CD4-positive, CD25-positive, alpha-beta regulatory T cell (primary cell): ENCODE results near the gene ST6GAL2. TPM values are rescaled to one million over a fixed set of nuclear protein-coding genes. Genes with fewer than 3 reads are reported as not detected.

Experiments
- ATAC-seq, 2 donors: fragments of 150-1000 bp; cut with Tn5 transposase; one replicate each; pipeline ENCODE4 v1.10.0; 2021; ENCODE audit warnings: low read depth in 2 of 2, moderate number of reproducible peaks in 2 of 2, moderate library complexity in 1 of 2
- DNase-seq, 3 donors: peaks; one replicate each; pipeline versions ENCODE4 v3.0.0 to v3.0.0-alpha.2; 2012 to 2022; ENCODE audit warnings: mixed read lengths in 1 of 3
- H3K27ac ChIP-seq: one replicate; pipeline ENCODE4 v1.7.0; 2013; ENCODE audit warnings: mild to moderate bottlenecking, low read length; ENCODE audit not compliant: insufficient read depth, poor library complexity, severe bottlenecking
- H3K27me3 ChIP-seq: one replicate; pipeline ENCODE4 v1.7.0; 2013; ENCODE audit warnings: low read length; ENCODE audit not compliant: control insufficient read depth, insufficient read depth
- H3K36me3 ChIP-seq: one replicate; pipeline ENCODE4 v1.7.0; 2013; ENCODE audit warnings: mild to moderate bottlenecking, low read length, moderate library complexity; ENCODE audit not compliant: control insufficient read depth, insufficient read depth
- H3K4me1 ChIP-seq: 2 replicates; pipeline ENCODE4 v1.7.0; 2013; ENCODE audit warnings: mild to moderate bottlenecking, low read length; ENCODE audit not compliant: insufficient read depth, control insufficient read depth, poor library complexity, severe bottlenecking
- H3K4me3 ChIP-seq: one replicate; pipeline ENCODE4 v1.7.0; 2013; ENCODE audit warnings: low read depth, mild to moderate bottlenecking, low read length, moderate library complexity
- H3K9me3 ChIP-seq, 2 experiments: 1 replicate in 1 of 2; 2 replicates in 1 of 2; pipeline ENCODE4 v1.7.0; 2013; ENCODE audit warnings: low read length in 2 of 2, mild to moderate bottlenecking in 1 of 2, moderate library complexity in 1 of 2; ENCODE audit not compliant: control insufficient read depth in 2 of 2
- H3K27ac Mint-ChIP-seq, 3 donors: one replicate each; pipeline ENCODE4 v1.8.0; 2020 to 2022; ENCODE audit warnings: mild to moderate bottlenecking in 3 of 3, mixed read lengths in 3 of 3, moderate library complexity in 2 of 3
- H3K27me3 Mint-ChIP-seq: one replicate; pipeline ENCODE4 v1.8.0; 2022; ENCODE audit warnings: mild to moderate bottlenecking, mixed read lengths
- H3K36me3 Mint-ChIP-seq: one replicate; pipeline ENCODE4 v1.8.0; 2020; ENCODE audit warnings: mixed read lengths
- H3K4me1 Mint-ChIP-seq, 4 donors: one replicate each; pipeline ENCODE4 v1.8.0; 2020 to 2022; ENCODE audit warnings: mixed read lengths in 4 of 4, mild to moderate bottlenecking in 1 of 4
- H3K4me3 Mint-ChIP-seq, 4 donors: one replicate each; pipeline ENCODE4 v1.8.0; 2020 to 2022; ENCODE audit warnings: mild to moderate bottlenecking in 4 of 4, mixed read lengths in 4 of 4, moderate library complexity in 3 of 4
- H3K9me3 Mint-ChIP-seq, 7 donors: one replicate each; pipeline ENCODE4 v1.8.0; 2020 to 2022; ENCODE audit warnings: mixed read lengths in 7 of 7, mild to moderate bottlenecking in 3 of 7, moderate library complexity in 2 of 7
- polyA plus RNA-seq, 4 donors: library from polyadenylated mRNA; unstranded; fragments of 300-500 nt; fragmentation: Illumina TruSeq; gene quantifications; one replicate each; pipeline ENCODE4 v1.2.3, GENCODE V29; 2021
- total RNA-seq: library from RNA; stranded (reverse); gene quantifications from one replicate; pipeline ENCODE4 v1.2.3, GENCODE V29; 2022

Gene ST6GAL2
- total RNA-seq (0.74 TPM), polyA plus RNA-seq (not detected)

GRCh38 chr2:106885971-106886915, at the start of gene ST6GAL2:
Gene ST6GAL2, minus strand, starts transcription at chr2:106886167. Its CDS starts 42,190 bp downstream, at chr2:106843977.
- H3K36me3 ChIP-seq = no peaks in the 10 kb centered on the region
- peak in 1 of 3 donors; percentile 1 for DNase-seq
- peaks cover 0 to 3% (median 0%) of the 10 kb centered on the region in 7 donors for H3K9me3 Mint-ChIP-seq

GRCh38 chr2:106932644-106933043, 46.7 kb upstream of the ST6GAL2 start:
- H3K27ac Mint-ChIP-seq = no peak overlapping the region
- H3K36me3 Mint-ChIP-seq = no peaks in the 10 kb centered on the region
- H3K9me3 Mint-ChIP-seq = peaks cover 0 to 11% (median 5%) of the 10 kb centered on the region in 7 donors
- H3K9me3 ChIP-seq = no peaks in the 10 kb centered on the region
- H3K4me1 ChIP-seq = no peaks in the 10 kb centered on the region
- no peak overlapping the region for H3K4me3 Mint-ChIP-seq
- no peaks in the 10 kb centered on the region for H3K27me3 ChIP-seq
- H3K4me3 ChIP-seq = no peak overlapping the region
- no peaks in the 10 kb centered on the region for H3K36me3 ChIP-seq
- no peak for DNase-seq
- H3K27me3 Mint-ChIP-seq = no peaks in the 10 kb centered on the region
- no peaks in the 10 kb centered on the region for H3K4me1 Mint-ChIP-seq
- H3K27ac ChIP-seq = no peak overlapping the region
- no peak for ATAC-seq

More at GRCh38 chr2:106885971-106886915, at the start of gene ST6GAL2:
- Mint-ChIP-seq H3K27me3 (peaks cover 31% of the 10 kb centered on the region), H3K4me3 (peak within 1 kb of the TSS in 1 of 4 donors; percentile 29), H3K4me1 (peaks cover 0 to 3% (median 0%) of the 10 kb centered on the region in 4 donors), H3K36me3 (no peaks in the 10 kb centered on the region), H3K27ac (no peak within 1 kb of the TSS)
- peaks cover 4% of the 10 kb centered on the region for H3K27me3 ChIP-seq
- H3K4me1 ChIP-seq = no peaks in the 10 kb centered on the region
- no peak for ATAC-seq
- H3K9me3 ChIP-seq = no peaks in the 10 kb centered on the region
- H3K4me3 ChIP-seq = no peak within 1 kb of the TSS
- H3K27ac ChIP-seq = no peak within 1 kb of the TSS

- Mint-ChIP-seq H3K9me3 (peaks cover 0 to 11% (median 6%) of the 10 kb centered on the region in 7 donors), H3K4me3 (no peak overlapping the region), H3K4me1 (no peaks in the 10 kb centered on the region), H3K27me3 (no peaks in the 10 kb centered on the region), H3K36me3 (no peaks in the 10 kb centered on the region), H3K27ac (no peak overlapping the region)
- H3K4me3 ChIP-seq = no peak overlapping the region
- DNase-seq (no peak), ATAC-seq (no peak)
- H3K4me1 ChIP-seq = no peaks in the 10 kb centered on the region
- no peak overlapping the region for H3K27ac ChIP-seq
- H3K36me3 ChIP-seq = no peaks in the 10 kb centered on the region
- no peaks in the 10 kb centered on the region for H3K27me3 ChIP-seq
- H3K9me3 ChIP-seq = peaks cover 0 to 7% of the 10 kb centered on the region in 2 experiments
These were observed 45.9 kb upstream of the ST6GAL2 start for GRCh38 chr2:106931717-106932335.

- H3K27me3 Mint-ChIP-seq = peaks cover 5% of the 10 kb centered on the region
These were observed 35.5 kb upstream of the ST6GAL2 start for GRCh38 chr2:106921451-106921850.

GRCh38 chr2:106919012-106919411, 33.0 kb upstream of the ST6GAL2 start:
- H3K9me3 ChIP-seq = no peaks in the 10 kb centered on the region
- Mint-ChIP-seq H3K27me3 (peaks cover 5% of the 10 kb centered on the region), H3K27ac (no peak overlapping the region), H3K36me3 (no peaks in the 10 kb centered on the region), H3K4me1 (no peaks in the 10 kb centered on the region), H3K9me3 (peaks cover 0 to 6% (median 0%) of the 10 kb centered on the region in 7 donors), H3K4me3 (no peak overlapping the region)
- H3K27ac ChIP-seq = no peak overlapping the region
- no peak for ATAC-seq
- no peaks in the 10 kb centered on the region for H3K27me3 ChIP-seq
- no peaks in the 10 kb centered on the region for H3K4me1 ChIP-seq
- no peak overlapping the region for H3K4me3 ChIP-seq
- no peak for DNase-seq
- H3K36me3 ChIP-seq = no peaks in the 10 kb centered on the region

More at GRCh38 chr2:106921451-106921850, 35.5 kb upstream of the ST6GAL2 start:
- no peak for ATAC-seq
- Mint-ChIP-seq H3K36me3 (no peaks in the 10 kb centered on the region), H3K4me1 (no peaks in the 10 kb centered on the region), H3K4me3 (no peak overlapping the region), H3K9me3 (peaks cover 0 to 15% (median 3%) of the 10 kb centered on the region in 7 donors), H3K27ac (no peak overlapping the region)
- Histone ChIP-seq H3K9me3 (no peaks in the 10 kb centered on the region), H3K27ac (no peak overlapping the region), H3K36me3 (no peaks in the 10 kb centered on the region), H3K4me3 (no peak overlapping the region), H3K27me3 (no peaks in the 10 kb centered on the region), H3K4me1 (no peaks in the 10 kb centered on the region)
- no peak for DNase-seq

GRCh38 chr2:106904242-106904641, 18.3 kb upstream of the ST6GAL2 start:
- Mint-ChIP-seq H3K27me3 (peaks cover under 1% of the 10 kb centered on the region), H3K9me3 (peaks cover 0 to 14% (median 4%) of the 10 kb centered on the region in 7 donors), H3K27ac (no peak overlapping the region), H3K4me1 (no peaks in the 10 kb centered on the region), H3K4me3 (no peak overlapping the region), H3K36me3 (no peaks in the 10 kb centered on the region)
- no peak overlapping the region for H3K27ac ChIP-seq
- DNase-seq (no peak), ATAC-seq (no peak)
- no peaks in the 10 kb centered on the region for H3K36me3 ChIP-seq
- no peaks in the 10 kb centered on the region for H3K9me3 ChIP-seq
- H3K4me3 ChIP-seq = no peak overlapping the region
- H3K4me1 ChIP-seq = no peaks in the 10 kb centered on the region
- H3K27me3 ChIP-seq = no peaks in the 10 kb centered on the region

GRCh38 chr2:106899786-106900530, 14.0 kb upstream of the ST6GAL2 start:
- Mint-ChIP-seq H3K4me3 (no peak overlapping the region), H3K36me3 (no peaks in the 10 kb centered on the region), H3K27ac (no peak overlapping the region), H3K4me1 (no peaks in the 10 kb centered on the region), H3K9me3 (peaks cover 0 to 14% (median 4%) of the 10 kb centered on the region in 7 donors), H3K27me3 (peaks cover 4% of the 10 kb centered on the region)
- Histone ChIP-seq H3K36me3 (no peaks in the 10 kb centered on the region), H3K27ac (no peak overlapping the region), H3K4me3 (no peak overlapping the region), H3K4me1 (no peaks in the 10 kb centered on the region), H3K27me3 (no peaks in the 10 kb centered on the region), H3K9me3 (no peaks in the 10 kb centered on the region)
- no peak for DNase-seq
- no peak for ATAC-seq
